GM11168 (cell line): ENCODE measurements around the gene MFAP2.
"Not testable (repeated sequence)": the region's sequence is repeated elsewhere in the genome, so short reads cannot be mapped to it uniquely, and the experiment has no call there.

Experiments used
- in situ Hi-C: fragments of 300-500 bp; cut with MboI; formaldehyde crosslinking; loops from one replicate; pipeline ENCODE4 v1.12.0; 2022; ENCODE audit warnings: low sequenced_read_pairs; ENCODE audit not compliant: unreplicated experiment

The MFAP2 gene

GRCh38 chr1:16966282-16966681 is 14.1 kb downstream of the MFAP2 start:
- in situ Hi-C loops: no loop called here

GRCh38 chr1:16965486-16966067 is 14.8 kb downstream of the MFAP2 start:
- in situ Hi-C loops: no loop called here

GRCh38 chr1:16964169-16964568 is 16.3 kb downstream of the MFAP2 start:
- in situ Hi-C loops: not testable (repeated sequence)

GRCh38 chr1:16961297-16962133 is 18.9 kb downstream of the MFAP2 start:
- in situ Hi-C loops: no loop called here

GRCh38 chr1:16960560-16961296 is 19.7 kb downstream of the MFAP2 start:
- in situ Hi-C loops: no loop called here

GRCh38 chr1:16958475-16958874 is 21.9 kb downstream of the MFAP2 start:
- in situ Hi-C loops: loop anchor here (10.0 kb wide), 1 partner anchor 86 kb away; no protein-coding TSS in a partner anchor

- in situ Hi-C loops: loop anchor here (10.0 kb wide), 1 partner anchor 87 kb away; no protein-coding TSS in a partner anchor
Measured at GRCh38 chr1:16957731-16958130, 22.7 kb downstream of the MFAP2 start.

GRCh38 chr1:16956775-16957174 is 23.6 kb downstream of the MFAP2 start:
- in situ Hi-C loops: loop anchor here (10.0 kb wide), 1 partner anchor 88 kb away; no protein-coding TSS in a partner anchor

GRCh38 chr1:16955186-16955585 is 25.2 kb downstream of the MFAP2 start:
- in situ Hi-C loops: loop anchor here (10.0 kb wide), 1 partner anchor 90 kb away; no protein-coding TSS in a partner anchor

- in situ Hi-C loops: loop anchor here (10.0 kb wide), 1 partner anchor 90 kb away; no protein-coding TSS in a partner anchor
Measured at GRCh38 chr1:16954579-16954978, 25.8 kb downstream of the MFAP2 start.

- in situ Hi-C loops: loop anchor here (10.0 kb wide), 1 partner anchor 92 kb away; no protein-coding TSS in a partner anchor
Measured at GRCh38 chr1:16952376-16952775, 28.0 kb downstream of the MFAP2 start.

GRCh38 chr1:16949026-16949425 is 31.4 kb downstream of the MFAP2 start:
- in situ Hi-C loops: not testable (repeated sequence)

GRCh38 chr1:16948282-16948891 is 32.0 kb downstream of the MFAP2 start:
- in situ Hi-C loops: not testable (repeated sequence)

GRCh38 chr1:16946646-16947045 is 33.8 kb downstream of the MFAP2 start:
- in situ Hi-C loops: no loop called here

- in situ Hi-C loops: not testable (repeated sequence)
Measured at GRCh38 chr1:16946185-16946584, 34.2 kb downstream of the MFAP2 start.

- in situ Hi-C loops: not testable (repeated sequence)
Measured at GRCh38 chr1:16945512-16945911, 34.9 kb downstream of the MFAP2 start.

- in situ Hi-C loops: loop anchor here (5.0 kb wide), 1 partner anchor 322 kb away; no protein-coding TSS in a partner anchor
Measured at GRCh38 chr1:16944038-16944437, 36.4 kb downstream of the MFAP2 start.

- in situ Hi-C loops: loop anchor here (5.0 kb wide), 1 partner anchor 317 kb away; no protein-coding TSS in a partner anchor
Measured at GRCh38 chr1:16939386-16940180, 40.8 kb downstream of the MFAP2 start.
